Stimulated activated naive CD8-positive, alpha-beta T cell treated with anti-CD3 and anti-CD28 coated beads, Interleukin-15, amount 100 ng/mL, for 72 hours (primary cell): ENCODE results near the gene TGFBR2.
"Not testable (repeated sequence)": the region's sequence is repeated elsewhere in the genome, so short reads cannot be mapped to it uniquely, and the experiment has no call there.

Source experiments
- ATAC-seq: fragments of 150-1000 bp; cut with Tn5 transposase; 2 replicates; pipeline ENCODE4 v1.10.0; 2021; ENCODE audit warnings: mild to moderate bottlenecking, moderate library complexity
- DNase-seq, 2 donors: peaks; one replicate each; pipeline ENCODE4 v3.0.0; 2021 to 2022
- H3K27ac Mint-ChIP-seq, 2 donors: one replicate each; pipeline ENCODE4 v1.8.0; 2022; ENCODE audit warnings: mild to moderate bottlenecking in 2 of 2, mixed read lengths in 2 of 2, moderate library complexity in 2 of 2
- H3K27me3 Mint-ChIP-seq: one replicate; pipeline ENCODE4 v1.8.0; 2022; ENCODE audit warnings: mixed read lengths
- H3K4me1 Mint-ChIP-seq: one replicate; pipeline ENCODE4 v1.8.0; 2022; ENCODE audit warnings: mild to moderate bottlenecking, mixed read lengths
- H3K4me3 Mint-ChIP-seq, 2 donors: one replicate each; pipeline ENCODE4 v1.8.0; 2022; ENCODE audit warnings: mild to moderate bottlenecking in 2 of 2, mixed read lengths in 2 of 2, moderate library complexity in 1 of 2
- H3K9me3 Mint-ChIP-seq, 2 donors: one replicate each; pipeline ENCODE4 v1.8.0; 2022; ENCODE audit warnings: mixed read lengths in 2 of 2

The TGFBR2 gene

DNA sequence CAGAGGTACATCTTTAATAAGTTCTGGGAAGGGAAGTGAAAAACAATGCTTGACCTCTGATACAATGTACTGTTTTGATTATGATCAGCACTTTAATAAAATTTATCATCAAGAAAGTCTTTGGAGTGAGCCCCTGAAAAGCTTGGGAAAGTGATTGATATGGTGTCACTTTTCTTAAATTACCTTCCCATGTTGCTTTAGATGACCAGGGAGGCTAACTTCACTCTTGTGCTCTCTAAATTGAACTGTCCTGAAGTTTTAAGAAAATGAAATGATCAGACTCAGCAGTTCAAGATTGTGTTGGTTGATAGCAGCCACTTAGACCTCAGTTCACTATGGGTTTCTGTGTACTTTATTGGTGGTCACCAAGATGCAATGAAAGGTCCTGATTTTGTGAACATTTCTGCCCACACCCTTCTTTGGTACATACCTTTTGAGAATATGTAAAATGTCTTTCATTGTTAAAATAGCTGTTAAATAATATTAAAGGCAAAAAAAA, 15.7 kb downstream of the TGFBR2 start:
- H3K27ac Mint-ChIP-seq, result peak overlapping the region; percentile 97 to 99
- H3K4me1 Mint-ChIP-seq, result peaks cover 100% of the 10 kb centered on the region
- H3K27me3 Mint-ChIP-seq, result no peaks in the 10 kb centered on the region
- peak; percentile 18 for ATAC-seq
- H3K4me3 Mint-ChIP-seq, result peak overlapping the region; percentile 83 to 88
- H3K9me3 Mint-ChIP-seq, result peaks cover 0 to 3% of the 10 kb centered on the region in 2 donors
- no peak for DNase-seq

DNA sequence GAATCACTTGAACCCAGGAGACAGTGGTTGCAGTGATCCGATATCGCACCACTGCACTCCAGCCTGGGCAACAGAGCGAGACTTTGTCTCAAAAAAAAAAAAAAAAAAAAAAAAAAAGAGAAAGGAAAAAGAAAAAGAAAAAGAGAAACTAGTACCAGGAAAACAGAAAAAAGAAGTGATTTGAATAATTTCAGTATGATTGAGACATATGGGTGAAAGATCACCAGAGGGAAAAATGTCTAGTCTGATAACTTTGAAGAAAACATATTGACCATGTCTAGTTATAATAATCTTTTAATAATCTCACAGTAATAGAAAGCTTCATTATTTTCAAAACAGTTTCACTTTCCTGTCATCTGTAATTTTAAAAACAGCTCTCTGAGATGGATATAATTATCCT, 16.4 kb downstream of the TGFBR2 start:
- Mint-ChIP-seq H3K9me3 (peaks cover 0 to 3% of the 10 kb centered on the region in 2 donors), H3K4me3 (peak overlapping the region; percentile 83 to 88), H3K27ac (peak overlapping the region; percentile 97 to 99), H3K4me1 (peaks cover 97% of the 10 kb centered on the region), H3K27me3 (no peaks in the 10 kb centered on the region)
- DNase-seq, result no peak
- ATAC-seq, result no peak

DNA sequence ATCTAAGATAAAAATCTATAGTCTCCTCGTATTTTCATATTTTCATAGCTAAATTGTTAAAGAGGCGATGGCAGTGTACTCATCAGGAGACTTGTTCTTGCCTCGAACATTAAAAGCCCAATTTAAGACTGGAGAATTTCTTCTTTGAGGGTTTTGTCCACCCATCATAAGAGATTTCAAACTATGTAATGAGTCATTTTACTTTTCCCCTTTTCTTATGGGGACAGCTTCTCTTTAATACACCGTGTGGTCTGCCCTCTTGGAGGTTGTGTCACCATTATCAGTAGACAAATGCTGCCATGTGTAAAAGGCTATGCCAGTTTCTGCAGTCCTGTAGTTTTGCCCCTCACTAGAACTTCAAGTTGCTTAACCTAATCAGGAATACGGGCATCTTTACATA, 16.9 kb downstream of the TGFBR2 start:
- ATAC-seq (peak; percentile 65), DNase-seq (no peak)
- H3K27ac Mint-ChIP-seq, result peak overlapping the region; percentile 97 to 99
- H3K9me3 Mint-ChIP-seq, result peaks cover 0 to 3% of the 10 kb centered on the region in 2 donors
- peaks cover 97% of the 10 kb centered on the region for H3K4me1 Mint-ChIP-seq
- no peaks in the 10 kb centered on the region for H3K27me3 Mint-ChIP-seq
- H3K4me3 Mint-ChIP-seq, result peak overlapping the region; percentile 83 to 88

DNA sequence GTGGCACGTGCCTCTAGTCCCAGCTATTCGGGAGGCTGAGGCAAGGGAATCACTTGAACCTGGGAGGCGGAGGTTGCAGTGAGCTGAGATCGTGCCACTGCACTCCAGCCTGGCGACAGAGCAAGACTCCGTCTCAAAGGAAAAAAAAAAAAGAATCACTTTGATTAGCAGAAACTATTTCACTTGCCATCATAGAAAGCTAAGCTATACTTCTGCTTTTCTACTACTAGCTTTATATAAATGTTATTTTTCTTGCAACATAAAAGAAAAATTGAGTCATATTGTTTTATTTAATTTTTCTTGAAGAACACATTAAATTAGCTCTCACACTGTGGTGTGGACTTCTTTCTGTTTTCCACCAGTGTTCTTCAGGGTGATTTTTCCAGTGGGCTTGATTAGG, 18.1 kb downstream of the TGFBR2 start:
- H3K4me1 Mint-ChIP-seq, result peaks cover 97% of the 10 kb centered on the region
- H3K4me3 Mint-ChIP-seq, result peak overlapping the region; percentile 83 to 88
- peak overlapping the region; percentile 97 to 99 for H3K27ac Mint-ChIP-seq

DNA sequence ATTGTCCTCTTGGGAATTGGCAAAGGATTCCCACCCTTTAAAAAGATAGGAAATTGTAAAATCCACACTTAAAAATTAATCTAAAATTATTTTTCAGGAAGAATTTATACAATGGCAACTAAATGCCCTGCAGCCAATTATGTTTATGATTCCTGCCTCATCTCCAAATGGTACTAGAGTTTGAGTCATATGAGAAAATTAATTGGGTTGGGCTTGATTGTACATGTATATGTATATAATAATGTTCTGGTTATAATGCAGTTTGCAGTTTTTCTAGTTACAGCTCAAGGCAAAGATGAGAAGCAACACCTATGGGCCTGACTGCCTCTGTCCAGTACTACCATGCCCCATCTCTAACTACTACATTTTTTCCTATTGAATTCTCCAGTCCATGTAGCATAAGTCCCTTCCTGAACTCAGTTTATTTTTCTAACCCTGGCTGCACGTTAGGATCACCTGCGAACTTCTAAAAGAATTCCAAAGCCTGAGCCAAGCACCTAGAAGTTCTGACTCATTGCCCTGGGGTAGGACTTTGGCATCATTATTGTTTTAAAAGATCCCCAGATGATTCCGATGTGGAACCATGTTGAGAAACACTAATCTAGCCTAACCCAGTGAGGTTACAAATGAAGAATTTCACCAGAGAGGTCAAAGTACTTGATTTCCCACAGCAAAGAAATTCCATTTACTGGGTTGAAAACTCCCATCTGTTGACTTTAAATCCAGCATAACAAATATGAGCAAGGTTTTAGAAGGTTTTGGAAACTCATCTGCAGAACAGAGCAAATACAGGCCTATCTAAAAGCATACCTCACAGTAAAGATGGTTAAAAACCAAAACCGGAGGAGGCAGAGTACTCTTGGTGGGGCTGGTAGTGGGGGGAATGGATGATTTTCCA, 19.4 kb downstream of the TGFBR2 start:
- no peak for ATAC-seq
- no peaks in the 10 kb centered on the region for H3K27me3 Mint-ChIP-seq
- H3K4me3 Mint-ChIP-seq, result peak overlapping the region; percentile 60 to 64
- DNase-seq, result no peak
- H3K27ac Mint-ChIP-seq, result peak overlapping the region; percentile 91 to 96
- H3K9me3 Mint-ChIP-seq, result peaks cover 0 to 3% of the 10 kb centered on the region in 2 donors
- H3K4me1 Mint-ChIP-seq, result peaks cover 97% of the 10 kb centered on the region

More for the DNA sequence above, 18.1 kb downstream of the TGFBR2 start:
- H3K9me3 Mint-ChIP-seq, ATAC-seq, H3K27me3 Mint-ChIP-seq, DNase-seq: not testable (repeated sequence)

DNA sequence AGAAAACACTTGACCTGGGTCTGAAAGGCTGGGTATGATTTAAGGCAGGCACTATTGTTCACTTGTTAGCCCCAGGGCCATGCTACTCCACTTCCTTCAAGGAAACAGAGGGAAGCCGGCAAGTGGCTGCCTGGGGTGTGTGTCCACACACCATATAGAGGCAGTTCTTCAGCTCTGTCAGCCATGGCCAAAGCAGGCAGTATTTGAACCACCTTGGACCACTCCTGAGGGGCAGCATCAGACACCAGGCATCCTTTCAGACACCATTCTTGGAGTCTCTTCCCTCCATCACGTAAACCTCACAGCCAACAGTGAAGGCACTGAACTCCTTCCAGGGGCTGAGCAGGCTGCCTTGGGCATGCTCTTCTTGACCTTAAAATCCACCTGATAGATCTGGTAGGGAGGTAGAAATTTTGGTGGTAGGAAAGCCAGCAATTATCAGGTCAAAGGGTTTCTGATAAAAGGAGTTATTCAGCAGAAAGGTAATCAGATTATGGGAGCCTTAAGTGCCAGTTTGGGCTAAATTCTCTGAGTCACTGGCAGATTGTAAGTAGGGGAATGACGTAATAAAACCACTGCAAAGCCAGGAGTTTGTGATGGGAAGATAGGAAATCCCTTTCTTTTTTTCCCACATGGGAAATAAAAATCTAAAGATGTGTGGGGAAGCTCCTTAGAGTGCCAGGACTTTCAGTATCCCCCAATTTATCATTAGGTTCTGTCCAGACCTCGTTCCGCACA, 20.2 kb downstream of the TGFBR2 start:
- DNase-seq (no peak), ATAC-seq (no peak)
- Mint-ChIP-seq H3K27me3 (no peaks in the 10 kb centered on the region), H3K27ac (peak overlapping the region; percentile 91 to 96), H3K9me3 (peaks cover 0 to 3% of the 10 kb centered on the region in 2 donors), H3K4me3 (peak overlapping the region; percentile 60 to 64), H3K4me1 (peaks cover 97% of the 10 kb centered on the region)

DNA sequence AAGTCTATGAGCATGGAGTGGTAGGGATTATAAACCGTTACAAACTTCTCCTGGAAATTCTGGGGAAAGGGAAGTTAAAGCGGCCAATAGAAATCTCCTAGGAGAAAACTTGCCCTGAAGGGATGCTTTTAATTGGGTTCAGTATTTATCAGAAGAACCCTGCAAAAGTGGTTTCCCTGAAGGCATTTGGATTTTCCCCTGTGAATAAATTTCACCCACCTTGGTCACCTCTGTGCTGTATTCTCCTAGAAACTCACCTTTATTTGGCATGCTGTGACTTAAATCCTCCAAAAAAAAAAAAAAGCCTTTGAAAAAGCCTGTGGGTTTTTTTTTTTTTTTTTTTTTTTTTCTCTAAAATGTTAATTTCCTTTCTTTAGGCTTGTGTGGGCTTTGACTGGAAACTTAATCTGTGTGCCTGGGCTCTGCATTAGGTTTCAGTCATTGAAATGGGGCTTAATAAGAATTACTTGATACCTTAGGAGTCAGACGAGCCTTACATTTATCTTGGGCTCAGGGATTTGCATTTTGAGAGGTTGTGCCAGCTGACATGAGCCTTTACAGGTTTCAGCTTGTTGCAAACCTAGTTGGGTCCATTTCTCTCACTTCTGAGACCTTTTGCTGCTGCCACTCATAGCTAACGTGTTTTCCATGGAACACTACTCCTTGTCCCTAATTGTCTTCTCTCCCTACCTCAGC, 22.0 kb downstream of the TGFBR2 start:
- Mint-ChIP-seq H3K4me3 (peak overlapping the region; percentile 58 to 71), H3K27me3 (no peaks in the 10 kb centered on the region), H3K27ac (peak overlapping the region; percentile 100), H3K4me1 (peaks cover 97% of the 10 kb centered on the region), H3K9me3 (peaks cover 0 to 3% of the 10 kb centered on the region in 2 donors)
- ATAC-seq (peak; percentile 27), DNase-seq (no peak)

DNA sequence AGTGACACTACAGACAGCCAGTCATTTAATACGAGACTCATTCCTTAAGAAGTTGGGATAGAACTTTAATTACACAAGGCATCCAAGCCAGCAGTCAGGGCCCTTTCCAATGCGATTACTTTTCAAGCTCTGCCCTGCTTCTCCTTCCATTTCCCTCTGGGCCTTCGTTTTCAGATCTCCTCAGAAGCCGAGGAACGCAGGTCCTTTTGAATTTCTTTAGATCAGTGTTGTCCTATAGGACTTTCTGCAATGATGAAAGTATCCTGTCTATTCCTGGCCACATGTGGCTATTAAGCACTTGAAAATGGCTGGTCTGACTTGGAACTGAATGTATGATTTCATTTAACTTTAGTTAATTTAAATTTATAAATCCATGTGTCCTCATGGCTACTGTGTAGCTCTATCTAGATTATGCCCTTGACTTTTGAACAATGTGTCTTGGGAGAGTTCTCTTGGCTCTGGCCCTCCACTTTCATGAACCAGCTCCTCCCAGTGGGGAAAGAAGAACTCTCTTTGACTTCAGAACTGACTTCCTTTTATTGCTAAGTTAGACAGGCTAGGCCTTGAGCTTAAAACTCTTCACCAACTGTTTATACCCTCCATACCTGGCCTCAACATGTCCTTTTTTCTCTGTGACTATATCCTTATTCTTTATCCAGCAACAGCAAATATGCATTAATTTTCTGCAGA, 22.6 kb downstream of the TGFBR2 start:
- Mint-ChIP-seq H3K4me1 (peaks cover 95% of the 10 kb centered on the region), H3K9me3 (no peaks in the 10 kb centered on the region), H3K27me3 (no peaks in the 10 kb centered on the region), H3K4me3 (peak overlapping the region; percentile 58 to 71), H3K27ac (peak overlapping the region; percentile 100)
- ATAC-seq (peak; percentile 25), DNase-seq (no peak)

DNA sequence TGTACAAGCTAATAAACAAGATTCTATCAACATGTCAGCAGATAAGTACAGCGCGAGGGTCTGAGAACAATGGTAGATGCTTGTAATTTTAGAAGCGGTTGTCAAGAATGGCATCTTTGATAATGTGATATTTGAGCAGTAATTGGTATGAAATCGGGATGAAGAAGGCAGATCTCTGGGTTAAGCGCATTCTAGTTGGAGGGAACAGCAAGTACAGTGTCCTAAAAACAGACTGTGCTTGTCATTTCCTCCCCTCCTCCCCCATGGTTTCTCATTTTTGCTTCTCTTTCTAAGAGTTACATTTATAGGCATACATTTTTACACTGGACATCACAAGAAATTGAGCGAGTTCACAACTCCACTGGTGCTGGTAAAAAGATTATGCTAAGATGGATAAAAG, 23.3 kb downstream of the TGFBR2 start:
- Mint-ChIP-seq H3K4me1 (peaks cover 95% of the 10 kb centered on the region), H3K9me3 (no peaks in the 10 kb centered on the region), H3K27ac (peak overlapping the region; percentile 100), H3K4me3 (peak overlapping the region; percentile 58 to 71), H3K27me3 (no peaks in the 10 kb centered on the region)
- DNase-seq (no peak), ATAC-seq (no peak)

DNA sequence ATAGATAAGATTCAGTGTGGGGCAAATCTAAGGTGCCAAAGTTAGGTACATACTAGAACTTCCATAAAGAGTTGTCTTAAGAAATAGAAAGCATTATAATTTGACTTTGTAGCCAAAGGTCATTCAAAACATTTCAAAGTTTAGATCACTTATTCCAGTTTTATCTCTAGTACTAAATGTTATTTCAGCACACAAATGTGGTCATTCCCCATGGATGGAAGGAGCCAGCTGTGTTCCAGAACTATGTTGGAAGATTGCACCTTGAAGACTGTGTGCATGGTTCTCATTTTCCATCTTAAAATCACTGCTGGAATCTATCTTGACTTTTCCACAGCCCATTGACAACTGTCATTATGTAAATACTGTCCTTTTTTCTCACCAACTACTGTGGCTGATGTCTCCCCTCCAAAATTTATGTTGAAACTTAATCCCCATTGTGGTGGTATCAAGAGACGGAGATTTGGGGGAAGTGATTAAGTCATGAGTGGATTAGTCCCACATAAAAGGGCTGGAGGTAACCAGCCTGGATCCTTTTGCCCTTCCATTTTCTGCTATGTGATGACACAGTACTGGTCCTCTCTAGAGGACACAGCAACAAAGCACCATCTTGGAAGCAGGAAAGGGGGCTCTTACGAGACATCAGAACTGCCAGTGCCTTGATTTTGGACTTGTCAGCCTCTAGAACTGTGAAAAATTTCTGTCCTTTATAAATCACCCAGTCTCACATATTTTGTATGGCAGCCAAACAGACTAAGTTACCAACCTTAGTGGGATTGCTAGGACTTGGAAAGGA, 24.0 kb downstream of the TGFBR2 start:
- no peak for ATAC-seq
- Mint-ChIP-seq H3K27ac (peak overlapping the region; percentile 100), H3K27me3 (no peaks in the 10 kb centered on the region), H3K9me3 (no peaks in the 10 kb centered on the region), H3K4me1 (peaks cover 95% of the 10 kb centered on the region), H3K4me3 (peak overlapping the region; percentile 58 to 71)
- DNase-seq, result no peak

DNA sequence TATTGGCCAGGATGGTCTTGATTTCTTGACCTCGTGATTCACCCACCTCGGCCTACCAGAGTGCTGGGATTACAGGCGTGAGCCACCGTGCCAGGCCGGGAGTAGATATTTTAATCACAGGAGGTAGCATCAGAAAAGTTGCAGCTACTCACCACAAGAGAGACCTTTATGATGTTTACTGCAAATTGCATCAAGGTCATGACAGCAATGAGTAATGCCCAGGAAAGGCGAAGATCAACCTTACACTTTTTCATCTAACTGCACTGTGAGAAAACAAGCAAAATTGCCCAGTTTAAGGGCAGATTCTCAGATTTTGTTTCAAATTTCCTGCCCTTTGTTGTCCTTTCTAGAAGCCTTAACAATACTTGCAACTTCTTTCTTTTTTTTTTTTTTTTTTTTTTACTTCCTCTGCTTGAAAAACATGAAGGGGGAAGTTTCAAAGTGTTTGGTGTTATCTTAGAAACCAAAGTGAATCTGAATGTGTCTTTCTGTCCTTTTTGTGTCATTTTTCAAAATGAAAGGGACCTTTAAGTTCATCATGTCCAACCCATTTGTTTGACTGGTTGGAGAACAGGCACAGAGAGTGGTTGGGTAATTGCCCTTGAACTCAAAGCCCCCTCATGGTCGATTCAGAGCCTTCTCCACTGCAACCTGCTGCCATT, 25.0 kb downstream of the TGFBR2 start:
- DNase-seq (peak; percentile 65 to 83), ATAC-seq (peak; percentile 85)
- Mint-ChIP-seq H3K27ac (peak overlapping the region; percentile 100), H3K4me1 (peaks cover 95% of the 10 kb centered on the region), H3K4me3 (peak overlapping the region; percentile 78 to 86), H3K9me3 (no peaks in the 10 kb centered on the region), H3K27me3 (no peaks in the 10 kb centered on the region)

DNA sequence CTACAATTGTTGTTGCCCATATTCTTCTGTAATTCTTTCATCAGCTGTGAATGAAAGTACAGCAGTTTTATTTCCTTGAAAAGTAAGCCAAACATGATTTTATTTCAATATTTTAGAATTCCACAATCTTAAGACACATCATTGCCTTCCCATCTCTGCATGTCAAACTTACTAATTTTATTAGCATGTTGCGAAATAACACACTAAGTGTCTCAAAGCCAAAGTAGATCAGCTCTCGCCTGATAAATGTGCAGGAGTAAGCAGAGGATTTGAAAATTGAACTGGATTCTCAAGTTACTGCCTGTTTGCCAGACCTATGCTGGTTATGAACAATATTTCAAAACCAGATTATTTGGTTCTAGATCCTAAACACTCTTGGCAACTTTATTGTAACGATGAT, 25.7 kb downstream of the TGFBR2 start:
- no peaks in the 10 kb centered on the region for H3K9me3 Mint-ChIP-seq
- no peaks in the 10 kb centered on the region for H3K27me3 Mint-ChIP-seq
- peak overlapping the region; percentile 100 for H3K27ac Mint-ChIP-seq
- ATAC-seq (no peak), DNase-seq (no peak)
- peak overlapping the region; percentile 78 to 86 for H3K4me3 Mint-ChIP-seq
- peaks cover 95% of the 10 kb centered on the region for H3K4me1 Mint-ChIP-seq

DNA sequence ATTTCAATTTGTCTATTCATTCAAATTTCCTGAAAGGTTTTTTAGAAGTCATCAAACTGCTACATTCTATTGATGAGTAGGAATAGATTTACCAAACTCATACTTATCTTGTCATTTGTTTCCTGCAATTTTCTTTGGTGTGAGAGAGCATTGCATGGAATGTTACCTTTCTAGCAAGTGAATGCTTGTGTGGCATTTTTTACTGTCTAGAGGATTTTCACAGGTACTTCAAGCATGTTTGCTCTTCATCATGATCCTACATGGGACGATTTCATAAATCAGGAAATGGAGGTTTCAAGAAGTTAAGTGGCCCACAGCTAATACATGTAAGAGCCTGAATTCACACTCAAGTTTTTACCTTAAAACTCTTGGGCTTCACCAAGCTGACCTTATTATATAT, 26.1 kb downstream of the TGFBR2 start:
- Mint-ChIP-seq H3K9me3 (no peaks in the 10 kb centered on the region), H3K27ac (peak overlapping the region; percentile 100), H3K4me3 (peak overlapping the region; percentile 78 to 86), H3K27me3 (no peaks in the 10 kb centered on the region), H3K4me1 (peaks cover 96% of the 10 kb centered on the region)
- DNase-seq (no peak), ATAC-seq (no peak)

DNA sequence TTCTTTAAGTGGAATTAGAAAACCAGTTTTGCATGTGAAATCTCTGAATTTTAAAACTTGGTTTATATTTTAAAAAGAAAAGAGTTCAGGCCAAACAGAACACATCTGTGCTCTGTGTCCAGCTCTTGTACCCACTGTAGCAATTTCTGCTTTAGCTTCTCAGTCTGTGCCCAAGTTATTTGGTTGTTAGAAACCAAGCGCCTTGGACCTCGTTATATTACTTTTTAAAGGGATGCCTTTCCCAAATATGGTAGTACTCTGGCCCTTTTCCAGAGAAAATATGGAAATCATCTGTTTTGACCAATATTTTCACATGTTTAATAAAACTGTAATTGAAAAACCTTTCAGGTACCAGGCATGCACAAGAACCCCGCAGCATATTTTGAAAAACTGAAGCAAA, 27.3 kb downstream of the TGFBR2 start:
- H3K27me3 Mint-ChIP-seq, result no peaks in the 10 kb centered on the region
- ATAC-seq, result no peak
- no peaks in the 10 kb centered on the region for H3K9me3 Mint-ChIP-seq
- H3K4me3 Mint-ChIP-seq, result peak overlapping the region in 1 of 2 donors; percentile 16
- no peak for DNase-seq
- peak overlapping the region; percentile 100 for H3K27ac Mint-ChIP-seq
- H3K4me1 Mint-ChIP-seq, result peaks cover 98% of the 10 kb centered on the region
